DMS53 (cell line): ENCODE data around the gene NHS.
"Not testable (repeated sequence)": the region's sequence is repeated elsewhere in the genome, so short reads cannot be mapped to it uniquely, and the experiment has no call there.

Experiments
- DNase-seq: peaks from one replicate; lab custom pipeline; 2025; lab: John Stamatoyannopoulos, UW

NHS gene

GRCh38 chrX:17496407-17496806, 121.4 kb downstream of the NHS start:
- DNase-seq: peak; percentile 67

GRCh38 chrX:17497193-17497592, 122.2 kb downstream of the NHS start:
- no peak for DNase-seq

- no peak for DNase-seq
Observed at GRCh38 chrX:17499512-17499911, 124.5 kb downstream of the NHS start.

DNA sequence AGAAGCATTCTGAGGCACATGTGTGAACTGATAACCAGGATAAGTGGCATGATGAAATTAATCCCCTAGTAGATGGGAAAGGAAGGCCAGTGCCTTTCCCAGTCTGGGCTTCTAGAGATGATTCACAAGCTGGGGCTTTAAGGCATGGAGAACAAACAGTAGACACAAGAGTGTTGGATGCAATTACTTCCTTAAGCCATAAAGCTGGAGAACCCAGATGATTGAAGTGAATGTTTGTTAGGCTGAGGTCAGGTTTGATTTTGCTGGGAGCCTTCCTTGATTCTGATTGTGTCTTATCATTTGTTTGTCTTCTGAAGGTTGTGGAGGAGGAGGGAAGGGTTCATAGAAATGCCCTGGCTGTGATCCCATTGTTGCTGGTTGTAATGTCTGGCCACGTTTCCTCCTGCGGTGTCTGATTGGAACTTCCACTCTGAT, 125.2 kb downstream of the NHS start:
- DNase-seq: peak; percentile 40

DNA sequence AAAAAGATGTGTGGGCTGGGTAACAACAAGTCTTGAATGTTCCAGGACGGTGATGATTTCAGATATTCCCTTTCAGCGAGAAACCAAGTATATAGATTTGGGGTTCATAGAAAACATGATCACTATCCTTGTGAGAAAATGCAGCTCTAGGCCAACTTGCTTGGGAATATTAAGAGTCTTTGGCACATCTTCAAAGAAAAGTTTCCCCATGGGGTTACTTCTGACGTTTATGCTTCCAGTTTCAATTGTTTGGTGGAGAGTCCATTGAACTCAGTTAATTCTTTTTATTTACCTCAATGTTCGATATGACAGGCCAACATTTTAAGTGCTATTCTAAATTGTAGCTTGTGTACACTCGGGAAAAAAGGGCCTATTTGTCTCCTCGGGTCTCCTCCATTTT, 126.7 kb downstream of the NHS start:
- DNase-seq: no peak

DNA sequence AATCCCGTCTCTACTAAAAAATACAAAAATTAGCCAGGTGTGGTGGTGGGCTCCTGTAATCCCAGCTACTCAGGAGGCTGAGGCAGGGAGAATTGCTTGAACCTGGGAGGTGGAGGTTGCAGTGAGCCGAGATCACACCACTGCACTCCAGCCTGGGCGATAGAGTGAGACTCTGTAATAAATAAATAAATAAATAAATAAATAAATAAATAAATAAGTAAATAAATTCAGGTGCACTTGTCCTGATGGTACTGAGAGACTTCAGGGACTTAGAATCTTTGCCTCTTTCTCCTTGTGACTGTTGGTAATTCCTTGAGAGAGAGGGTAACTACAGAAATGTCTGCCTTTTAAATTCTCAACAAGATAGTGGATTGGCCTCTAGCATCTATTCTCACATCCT, 131.4 kb downstream of the NHS start:
- DNase-seq: not testable (repeated sequence)

- no peak for DNase-seq
Observed at GRCh38 chrX:17511556-17511955, 136.6 kb downstream of the NHS start.

- DNase-seq: no peak
Observed at GRCh38 chrX:17519358-17519757, 144.4 kb downstream of the NHS start.

GRCh38 chrX:17520016-17520615, 145.1 kb downstream of the NHS start:
- no peak for DNase-seq

DNA sequence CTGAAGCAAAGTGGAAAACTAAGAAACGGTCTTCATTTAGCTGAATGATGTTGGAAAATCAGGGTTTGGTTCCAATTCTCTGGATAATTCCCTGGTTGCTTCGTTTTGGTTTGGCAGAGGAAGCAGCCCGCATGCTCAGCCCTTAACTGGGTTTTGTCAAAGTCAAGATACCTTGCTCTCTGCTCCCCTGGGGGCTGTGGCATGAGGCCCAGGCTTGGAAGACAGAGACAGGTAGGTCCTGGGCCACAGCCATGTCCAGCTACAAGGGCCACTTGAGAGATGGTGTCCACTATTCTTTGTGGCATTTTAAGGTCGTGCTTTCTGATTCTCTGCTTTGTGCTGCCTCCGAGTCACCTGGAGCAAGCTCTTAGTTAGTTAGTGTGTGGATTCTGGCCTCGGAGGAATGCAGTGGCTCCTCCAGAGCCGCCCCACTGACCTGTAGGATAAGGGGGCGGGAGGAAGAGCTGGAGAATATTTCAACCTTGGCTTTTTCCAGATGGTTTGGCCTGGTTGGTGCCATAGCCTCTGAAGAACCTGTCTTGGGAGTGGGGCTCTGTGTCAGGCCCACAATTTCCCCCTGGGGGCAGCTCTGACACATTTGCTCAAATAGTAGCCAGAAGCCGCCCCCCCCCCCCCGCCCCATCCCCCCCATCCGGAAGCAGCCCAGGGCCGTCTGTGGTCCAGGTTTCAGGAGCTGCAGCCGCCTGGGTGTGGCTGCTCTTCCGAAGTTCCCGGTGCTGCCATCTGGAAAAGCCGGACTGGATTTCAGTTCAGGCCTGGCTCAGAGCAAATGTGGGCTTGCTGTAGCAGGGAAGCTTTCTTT, 147.1 kb downstream of the NHS start:
- peak; percentile 46 for DNase-seq

DNA sequence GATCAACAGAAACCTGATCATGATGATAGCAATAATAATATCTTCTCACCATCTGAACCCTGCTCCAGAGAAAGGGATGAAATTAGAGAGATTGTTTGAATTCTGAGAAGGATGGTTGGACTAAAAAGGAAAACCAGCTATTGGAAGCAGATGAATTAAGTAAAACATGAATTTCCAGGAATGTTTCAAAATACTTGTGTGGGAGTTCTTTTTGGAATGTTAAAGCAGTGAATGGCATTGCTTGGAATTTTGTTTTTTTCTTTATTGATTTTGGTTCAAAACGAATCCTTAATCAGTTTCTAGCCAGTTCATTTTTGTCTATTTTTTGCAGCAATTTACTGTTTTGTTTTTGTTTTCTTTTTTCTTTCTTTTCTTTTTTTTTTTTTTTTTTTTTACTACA, 150.3 kb downstream of the NHS start:
- DNase-seq: no peak

DNA sequence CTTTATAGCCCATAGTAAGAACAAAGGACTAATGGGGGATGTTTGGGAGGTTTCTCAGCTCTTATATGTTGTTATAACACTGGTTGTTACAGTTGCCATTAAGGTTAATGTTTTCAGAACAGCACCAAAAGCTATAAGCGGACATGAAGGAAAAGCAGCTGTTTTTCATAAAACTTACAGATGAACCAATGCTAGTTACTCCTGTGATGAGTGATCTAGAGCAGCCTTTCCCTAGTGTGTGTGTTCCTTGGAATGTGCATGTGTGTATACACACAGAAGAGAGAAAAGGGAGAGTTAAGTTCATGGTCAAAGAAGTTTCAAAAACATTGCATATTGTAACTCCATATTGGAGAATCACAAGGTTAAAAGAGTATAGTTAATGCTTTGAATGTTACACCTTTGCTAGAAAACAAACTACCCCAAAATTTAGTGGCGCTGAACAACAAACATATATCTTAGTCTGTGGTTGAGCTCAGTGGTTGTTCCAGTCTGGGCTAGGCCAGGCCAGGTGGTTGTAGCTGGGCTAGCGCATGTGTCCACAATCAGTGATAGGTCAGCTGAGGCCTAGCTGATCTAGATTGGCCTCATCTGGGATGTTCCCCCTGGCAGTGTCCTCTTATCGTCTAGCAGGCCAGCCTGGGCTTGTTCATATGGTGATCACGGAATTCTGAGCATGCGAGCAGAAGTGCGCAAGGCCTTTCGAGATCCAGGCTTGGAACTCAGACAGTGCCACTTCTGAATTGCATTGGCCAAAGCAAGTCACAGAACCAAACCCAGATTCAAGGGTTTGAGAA, 151.0 kb downstream of the NHS start:
- no peak for DNase-seq

GRCh38 chrX:17527135-17527701, 152.2 kb downstream of the NHS start:
- peak; percentile 21 for DNase-seq

DNA sequence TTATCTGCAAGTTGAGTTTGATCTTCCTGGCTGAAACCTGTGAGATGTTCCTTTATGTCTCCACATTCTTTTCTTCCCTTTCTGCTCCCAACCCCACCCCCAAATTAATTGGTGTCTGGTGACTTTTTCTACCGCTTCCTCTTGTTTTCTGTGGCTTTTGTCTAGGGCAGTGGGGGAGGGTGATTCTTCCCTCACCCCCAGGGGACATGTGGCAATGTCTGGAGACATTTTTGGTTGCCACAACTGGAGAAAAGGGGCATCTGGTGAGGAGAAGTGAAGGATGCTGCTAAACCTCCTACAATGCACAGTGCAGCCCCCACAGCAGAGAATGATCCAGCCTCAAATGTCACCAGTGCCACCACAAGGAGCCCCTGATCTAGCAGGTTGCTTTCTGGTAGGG, 152.9 kb downstream of the NHS start:
- DNase-seq: no peak

DNA sequence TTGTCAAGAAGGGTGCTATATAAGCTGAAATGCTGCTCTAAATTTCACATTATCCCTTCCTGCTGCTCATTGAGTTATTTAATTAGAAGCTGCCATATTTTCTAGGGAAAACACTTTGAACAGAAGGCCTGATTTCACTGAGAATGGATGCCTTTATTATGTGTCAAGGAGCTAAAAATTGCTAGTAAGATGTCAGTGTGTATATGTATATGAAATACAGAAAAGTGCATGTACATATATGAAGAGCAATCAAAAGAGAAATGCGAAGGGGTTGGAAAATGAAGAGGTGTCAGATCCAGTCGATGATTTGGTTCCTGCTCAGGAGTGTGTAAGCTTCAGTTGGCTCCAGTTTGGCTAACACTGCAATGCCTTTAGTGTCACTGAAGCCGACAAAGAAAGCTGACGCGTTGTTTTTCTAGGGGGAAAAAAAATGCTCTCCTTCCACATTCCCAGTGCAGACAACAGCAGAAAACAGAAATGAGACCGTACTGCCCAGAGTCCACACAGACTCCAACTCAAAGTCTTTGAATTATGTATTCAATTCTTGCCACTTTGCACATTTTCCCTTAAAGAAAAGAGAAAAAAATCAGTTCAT, 154.2 kb downstream of the NHS start:
- DNase-seq: no peak

DNA sequence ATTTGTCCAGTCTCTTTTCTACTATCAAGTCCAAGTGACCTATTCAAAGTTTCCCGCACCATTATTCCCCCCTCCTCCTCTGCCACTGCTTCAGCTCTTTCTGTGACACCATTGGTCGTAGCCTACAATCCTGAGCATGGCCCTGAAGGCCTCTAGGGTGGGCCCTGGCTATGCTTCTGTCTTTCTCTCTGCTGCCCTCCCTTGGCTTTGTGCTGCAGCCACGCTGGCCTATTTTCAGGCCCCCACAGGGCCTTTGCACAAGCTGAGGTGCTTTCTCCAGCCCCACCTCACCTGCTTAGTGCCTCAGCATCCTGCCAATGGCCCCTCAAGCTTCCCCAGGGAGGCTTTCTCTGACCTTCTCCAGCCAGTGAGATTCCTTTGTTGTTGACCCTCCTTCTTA, 156.5 kb downstream of the NHS start:
- DNase-seq: no peak

DNA sequence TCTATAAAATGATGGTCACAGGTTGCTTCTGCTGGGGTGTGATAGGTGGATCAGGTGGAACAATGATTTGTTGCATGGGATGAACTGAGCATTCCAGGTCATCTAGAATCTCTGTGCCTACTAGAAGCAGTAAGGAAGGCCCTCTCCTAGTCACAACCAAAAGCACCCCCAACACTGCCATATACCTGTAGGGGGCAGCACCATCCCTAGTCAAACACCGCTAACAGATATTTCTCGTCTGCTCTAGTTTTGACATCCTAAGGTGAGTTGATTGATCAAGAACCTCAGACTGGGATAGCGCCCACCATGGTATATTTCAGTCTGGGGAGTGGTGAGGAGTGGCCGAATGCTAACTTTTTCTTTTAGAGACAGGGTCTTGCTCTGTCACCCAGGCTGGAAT, 160.2 kb downstream of the NHS start:
- DNase-seq: peak; percentile 54

- no peak for DNase-seq
Observed at GRCh38 chrX:17537723-17538243, 162.8 kb downstream of the NHS start.

DNA sequence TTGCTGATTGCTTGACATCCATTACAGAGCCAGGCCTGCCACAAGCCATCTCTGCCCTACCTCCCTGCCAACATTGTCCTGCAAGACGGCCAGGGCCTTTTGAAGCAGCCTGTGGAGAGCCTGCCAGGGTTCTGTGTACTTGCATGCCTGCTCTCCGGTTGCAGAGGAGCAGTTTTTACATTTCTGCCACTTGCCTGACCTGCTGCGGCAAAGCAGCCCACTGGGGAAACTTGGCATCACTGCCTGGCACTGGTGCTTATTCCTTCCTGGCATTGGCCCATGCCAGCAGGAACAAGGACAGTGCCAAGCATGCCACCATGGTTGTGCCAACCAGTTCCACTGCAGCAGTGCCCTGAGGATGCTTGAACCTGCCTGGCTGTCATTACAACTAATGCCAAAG, 167.1 kb downstream of the NHS start:
- DNase-seq: no peak

DNA sequence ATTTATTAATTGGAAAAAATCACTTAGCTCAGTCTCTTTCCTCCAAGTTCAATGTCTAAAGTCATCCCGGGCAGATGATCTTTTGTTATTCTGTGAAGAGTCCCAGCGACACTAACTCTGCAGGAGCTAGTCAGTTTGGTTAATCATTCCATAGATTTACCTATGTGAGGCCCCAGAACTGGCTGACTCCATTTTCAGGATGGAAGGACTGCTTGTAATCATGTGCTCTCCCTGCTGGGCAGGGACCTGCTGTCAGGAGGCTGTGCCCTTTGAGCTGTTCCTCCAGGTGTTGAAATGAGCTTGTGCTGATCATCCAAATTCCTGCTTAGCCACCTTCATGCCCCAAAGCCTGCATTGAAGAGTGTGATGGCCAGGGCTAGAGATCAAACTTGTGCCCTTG, 169.8 kb downstream of the NHS start:
- peak; percentile 12 for DNase-seq

- no peak for DNase-seq
Observed at GRCh38 chrX:17546356-17546755, 171.4 kb downstream of the NHS start.

DNA sequence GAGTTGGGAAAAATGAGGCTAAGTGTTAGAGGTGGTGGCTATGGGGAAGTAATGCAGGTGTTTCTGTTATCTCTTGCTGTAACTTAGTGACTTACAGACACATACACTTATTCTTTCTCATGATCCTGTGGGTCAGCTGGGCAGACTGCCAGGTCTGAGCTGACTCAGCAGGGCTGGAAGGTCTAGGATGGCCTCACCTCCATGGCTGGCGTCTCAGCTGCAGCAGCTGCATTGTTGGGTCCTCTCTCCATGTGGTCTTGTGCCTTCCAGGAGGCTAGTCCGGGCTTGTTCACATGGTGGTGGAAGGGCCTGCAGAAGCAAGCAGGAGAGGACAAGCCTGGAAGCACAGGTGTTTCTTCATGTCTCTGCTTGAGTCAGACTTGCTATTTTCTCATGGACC, 172.7 kb downstream of the NHS start:
- DNase-seq: peak; percentile 85
